Measurements from ENCODE around the gene TRNP1.

DNA sequence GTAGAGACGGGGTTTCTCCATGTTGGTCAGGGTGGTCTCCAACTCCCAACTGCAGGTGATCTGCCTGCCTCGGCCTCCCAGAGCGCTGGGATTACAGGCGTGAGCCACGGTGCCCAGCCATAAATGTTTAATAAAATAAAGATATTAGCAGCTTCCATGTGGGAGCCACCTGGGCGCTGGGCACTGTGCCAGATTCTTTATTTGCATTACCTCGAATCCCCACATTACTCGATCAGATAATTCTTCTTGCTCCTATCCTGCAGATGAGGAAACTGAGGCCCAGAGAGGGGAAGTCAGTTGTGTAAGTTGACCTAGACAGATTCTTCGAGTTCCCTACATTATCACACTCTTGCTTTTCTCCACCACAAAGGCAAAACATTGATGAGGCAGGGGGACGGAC lies 44.0 kb downstream of the TRNP1 start:
- TF ChIP-seq, protein P1, sequence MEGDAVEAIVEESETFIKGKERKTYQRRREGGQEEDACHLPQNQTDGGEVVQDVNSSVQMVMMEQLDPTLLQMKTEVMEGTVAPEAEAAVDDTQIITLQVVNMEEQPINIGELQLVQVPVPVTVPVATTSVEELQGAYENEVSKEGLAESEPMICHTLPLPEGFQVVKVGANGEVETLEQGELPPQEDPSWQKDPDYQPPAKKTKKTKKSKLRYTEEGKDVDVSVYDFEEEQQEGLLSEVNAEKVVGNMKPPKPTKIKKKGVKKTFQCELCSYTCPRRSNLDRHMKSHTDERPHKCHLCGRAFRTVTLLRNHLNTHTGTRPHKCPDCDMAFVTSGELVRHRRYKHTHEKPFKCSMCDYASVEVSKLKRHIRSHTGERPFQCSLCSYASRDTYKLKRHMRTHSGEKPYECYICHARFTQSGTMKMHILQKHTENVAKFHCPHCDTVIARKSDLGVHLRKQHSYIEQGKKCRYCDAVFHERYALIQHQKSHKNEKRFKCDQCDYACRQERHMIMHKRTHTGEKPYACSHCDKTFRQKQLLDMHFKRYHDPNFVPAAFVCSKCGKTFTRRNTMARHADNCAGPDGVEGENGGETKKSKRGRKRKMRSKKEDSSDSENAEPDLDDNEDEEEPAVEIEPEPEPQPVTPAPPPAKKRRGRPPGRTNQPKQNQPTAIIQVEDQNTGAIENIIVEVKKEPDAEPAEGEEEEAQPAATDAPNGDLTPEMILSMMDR (IDR thresholded peaks at IDR 0.05): no peak
- TF ChIP-seq POLR2A (IDR thresholded peaks at IDR 0.05): no peak

All from right lobe of liver (tissue), 4 donors.